ENCODE measurements around the gene RAB11FIP3. TPM values are rescaled to one million over a fixed set of nuclear protein-coding genes. Genes with fewer than 3 reads are reported as not detected.
A peak's percentile ranks its signal among the peaks of the same experiment; 100 is the strongest.

The RAB11FIP3 gene
- total and polyA plus RNA-seq, 2 experiments from 2014 or later = 1.2 to 27.8 TPM

DNA sequence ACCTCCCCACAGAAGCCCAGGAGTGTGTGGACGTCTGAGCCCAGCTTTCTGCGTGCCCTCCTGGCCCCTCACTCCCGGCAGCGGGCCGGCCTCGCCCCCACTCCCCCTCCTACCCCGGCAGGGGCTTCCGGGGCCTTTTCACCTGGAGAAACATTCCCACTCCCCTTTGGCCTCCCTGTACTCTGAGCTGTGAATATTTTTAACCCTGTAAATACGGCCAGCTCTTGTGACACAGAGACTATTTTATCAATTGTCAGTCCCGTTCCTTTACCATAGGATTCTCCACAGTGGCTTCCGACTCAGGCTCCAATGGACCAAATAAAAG lies 128.8 kb downstream of the RAB11FIP3 start:
- H3K9me3 ChIP-seq (ENCODE audit: low read depth) = no peaks in the 10 kb centered on the region
- no peak for DNase-seq
- TF ChIP-seq EZH2 (IDR thresholded peaks at IDR 0.05; ENCODE audit: insufficient read depth, poor library complexity, severe bottlenecking) (no peak), EZH2phosphoT487 (IDR thresholded peaks at IDR 0.05; ENCODE audit: insufficient read depth, low read depth) (no peak)
- H2AFZ ChIP-seq = no peak overlapping the region
- H3K9me2 ChIP-seq (ENCODE audit: insufficient read depth) = no peaks in the 10 kb centered on the region
- H3K4me2 ChIP-seq (ENCODE audit: unreplicated experiment) = peak overlapping the region; percentile 75
- H3K4me1 ChIP-seq (ENCODE audit: insufficient read depth) = peaks cover 17% of the 10 kb centered on the region
- H3K4me3 ChIP-seq = peak overlapping the region; percentile 63; the same call in 1 of the 2 replicates
- H3K27me3 ChIP-seq (replicated peaks; ENCODE audit: insufficient read depth) = peaks cover 3% of the 10 kb centered on the region; the same call in 1 of the 2 replicates
- H3K27ac ChIP-seq = peak overlapping the region; percentile 86
- H3K79me2 ChIP-seq (ENCODE audit: insufficient read depth) = no peaks in the 10 kb centered on the region
- 58 to 67% methylated on average over 6 to 11 of the region's 11 CpGs for WGBS, 2 experiments (ENCODE audit: low coverage in 1 of 2, low lambda C conversion rate in 2 of 2, missing lambda C conversion rate in 2 of 2)
- no peaks in the 10 kb centered on the region for H3K36me3 ChIP-seq (ENCODE audit: low read depth)
- H3F3A ChIP-seq (ENCODE audit: insufficient read depth) = no peaks in the 10 kb centered on the region
- in situ Hi-C loops (cut with MboI) = no loop called here
- H4K20me1 ChIP-seq (ENCODE audit: insufficient read depth) = no peaks in the 10 kb centered on the region
- peak overlapping the region; percentile 78 for H3K9ac ChIP-seq

DNA sequence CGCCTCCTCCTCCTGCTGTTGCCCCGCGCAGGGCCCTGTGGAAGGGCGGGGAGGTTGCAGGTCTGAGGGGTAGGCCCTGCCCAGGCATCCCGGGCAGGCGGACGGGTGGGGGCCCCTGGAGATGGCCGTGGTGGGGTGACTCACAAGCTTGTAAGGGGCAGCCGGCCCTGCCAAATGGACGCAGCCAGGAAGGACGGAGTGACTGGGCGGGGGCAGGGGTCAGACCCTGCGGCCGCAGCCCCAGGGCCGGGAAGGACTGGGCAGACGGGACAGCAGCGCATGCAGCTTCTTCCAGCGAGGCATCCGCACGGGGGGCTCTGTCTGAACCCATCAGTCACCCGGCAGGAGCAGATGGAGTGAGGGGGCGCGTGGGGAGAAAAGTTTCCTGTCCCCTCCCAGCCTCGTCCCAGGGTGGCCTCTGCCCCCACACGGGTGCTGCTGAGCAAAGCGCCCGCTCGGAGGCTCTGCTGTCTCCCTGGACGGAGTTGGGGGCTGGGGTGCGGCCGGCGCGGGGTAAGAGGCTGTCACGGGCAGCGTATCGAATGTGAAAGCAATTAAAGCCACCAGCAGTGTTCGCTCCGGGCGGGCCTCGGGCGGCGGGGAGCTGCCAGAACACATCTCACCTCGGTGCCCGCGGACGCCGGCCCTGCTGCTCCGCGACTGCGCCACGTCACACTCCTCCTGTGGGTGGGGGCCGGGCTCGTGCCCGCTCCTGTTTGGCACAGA lies 129.4 kb downstream of the RAB11FIP3 start:
- H3K9me3 ChIP-seq (ENCODE audit: low read depth) = no peaks in the 10 kb centered on the region
- H4K20me1 ChIP-seq (ENCODE audit: insufficient read depth) = no peaks in the 10 kb centered on the region
- peaks cover 8% of the 10 kb centered on the region; the same call in 1 of the 2 replicates for H3K27me3 ChIP-seq (replicated peaks; ENCODE audit: insufficient read depth)
- DNase-seq = peak; percentile 92
- in situ Hi-C loops (cut with MboI) = no loop called here
- peak overlapping the region; percentile 78 for H3K9ac ChIP-seq
- H3K4me3 ChIP-seq = peak overlapping the region; percentile 63
- TF ChIP-seq EZH2 (IDR thresholded peaks at IDR 0.05; ENCODE audit: insufficient read depth, poor library complexity, severe bottlenecking) (no peak), EZH2phosphoT487 (IDR thresholded peaks at IDR 0.05; ENCODE audit: insufficient read depth, low read depth) (no peak)
- H3K4me1 ChIP-seq (ENCODE audit: insufficient read depth) = peaks cover 17% of the 10 kb centered on the region
- H3K4me2 ChIP-seq (ENCODE audit: unreplicated experiment) = peak overlapping the region; percentile 75
- H3K27ac ChIP-seq = peak overlapping the region; percentile 86
- 4 to 6% methylated on average over 48 to 53 of the region's 54 CpGs for whole genome bisulfite sequencing, 2 experiments (ENCODE audit: low coverage in 1 of 2, low lambda C conversion rate in 2 of 2, missing lambda C conversion rate in 2 of 2)
- H3K36me3 ChIP-seq (ENCODE audit: low read depth) = no peaks in the 10 kb centered on the region
- H2AFZ ChIP-seq = peak overlapping the region; percentile 43; the same call in 1 of the 2 replicates
- no peaks in the 10 kb centered on the region for H3K79me2 ChIP-seq (ENCODE audit: insufficient read depth)
- H3K9me2 ChIP-seq (ENCODE audit: insufficient read depth) = no peaks in the 10 kb centered on the region
- no peaks in the 10 kb centered on the region for H3F3A ChIP-seq (ENCODE audit: insufficient read depth)

DNA sequence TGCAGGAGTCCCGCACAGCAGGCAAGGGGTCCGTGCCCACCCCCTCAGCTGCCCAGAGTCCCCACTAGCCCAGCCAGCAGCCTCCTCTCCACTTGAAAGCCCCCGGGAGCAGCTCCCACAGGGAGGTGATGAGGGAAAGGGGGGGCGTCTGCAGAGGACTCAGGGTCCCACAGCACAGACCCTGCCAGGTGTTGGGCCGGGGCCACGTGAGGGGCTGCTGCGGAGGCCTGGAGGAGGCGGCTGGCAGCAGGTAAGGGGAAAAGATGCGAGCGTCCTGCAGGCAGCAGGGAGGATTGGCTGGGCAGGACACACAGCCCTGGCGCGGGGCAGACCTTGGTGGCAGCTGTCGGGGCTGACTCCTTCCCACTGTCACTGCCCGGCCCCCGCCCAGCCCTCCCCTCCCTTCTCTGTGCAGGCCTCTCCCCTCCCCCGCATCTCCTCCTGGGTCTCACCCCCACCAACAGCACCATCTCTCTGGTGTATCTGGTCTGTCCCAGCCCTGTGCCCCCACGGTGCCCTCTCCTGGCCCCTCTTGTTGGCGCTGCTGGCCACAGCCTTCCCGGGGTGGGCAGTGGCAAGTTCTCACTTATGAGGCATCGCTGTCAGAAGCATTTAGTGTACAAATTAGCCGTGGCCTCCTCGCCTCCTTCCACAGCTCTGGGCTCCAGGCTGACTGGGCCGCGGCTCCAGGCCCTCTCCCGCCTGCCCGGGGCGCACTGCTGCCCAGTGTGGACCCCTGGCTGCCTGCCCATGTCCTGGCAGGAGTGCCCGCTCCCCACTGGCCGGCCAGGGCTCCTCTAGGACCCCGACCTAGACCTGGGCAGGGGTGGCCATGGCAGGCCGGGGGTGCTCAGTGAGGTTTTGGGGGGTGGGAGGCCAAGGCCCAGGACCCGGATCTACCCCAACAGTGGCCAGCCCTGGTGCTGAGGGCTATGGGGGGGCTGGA lies 130.4 kb downstream of the RAB11FIP3 start:
- peak overlapping the region; percentile 86 for H3K27ac ChIP-seq
- H2AFZ ChIP-seq = no peak overlapping the region
- H3K36me3 ChIP-seq (ENCODE audit: low read depth) = no peaks in the 10 kb centered on the region
- no peaks in the 10 kb centered on the region for H3F3A ChIP-seq (ENCODE audit: insufficient read depth)
- H3K4me1 ChIP-seq (ENCODE audit: insufficient read depth) = peaks cover 17% of the 10 kb centered on the region
- peak overlapping the region; percentile 75 for H3K4me2 ChIP-seq (ENCODE audit: unreplicated experiment)
- H3K9me3 ChIP-seq (ENCODE audit: low read depth) = no peaks in the 10 kb centered on the region
- 82 to 86% methylated on average over 27 to 32 of the region's 32 CpGs for WGBS, 2 experiments (ENCODE audit: low coverage in 1 of 2, low lambda C conversion rate in 2 of 2, missing lambda C conversion rate in 2 of 2)
- H4K20me1 ChIP-seq (ENCODE audit: insufficient read depth) = no peaks in the 10 kb centered on the region
- peak overlapping the region; percentile 63; the same call in 1 of the 2 replicates for H3K4me3 ChIP-seq
- H3K27me3 ChIP-seq (replicated peaks; ENCODE audit: insufficient read depth) = peaks cover 10% of the 10 kb centered on the region; the same call in 1 of the 2 replicates
- in situ Hi-C loops (cut with MboI) = no loop called here
- peak; percentile 20 for DNase-seq
- peak overlapping the region; percentile 78 for H3K9ac ChIP-seq
- no peaks in the 10 kb centered on the region for H3K9me2 ChIP-seq (ENCODE audit: insufficient read depth)
- H3K79me2 ChIP-seq (ENCODE audit: insufficient read depth) = no peaks in the 10 kb centered on the region
- TF ChIP-seq EZH2 (IDR thresholded peaks at IDR 0.05; ENCODE audit: insufficient read depth, poor library complexity, severe bottlenecking) (no peak), EZH2phosphoT487 (IDR thresholded peaks at IDR 0.05; ENCODE audit: insufficient read depth, low read depth) (no peak)

DNA sequence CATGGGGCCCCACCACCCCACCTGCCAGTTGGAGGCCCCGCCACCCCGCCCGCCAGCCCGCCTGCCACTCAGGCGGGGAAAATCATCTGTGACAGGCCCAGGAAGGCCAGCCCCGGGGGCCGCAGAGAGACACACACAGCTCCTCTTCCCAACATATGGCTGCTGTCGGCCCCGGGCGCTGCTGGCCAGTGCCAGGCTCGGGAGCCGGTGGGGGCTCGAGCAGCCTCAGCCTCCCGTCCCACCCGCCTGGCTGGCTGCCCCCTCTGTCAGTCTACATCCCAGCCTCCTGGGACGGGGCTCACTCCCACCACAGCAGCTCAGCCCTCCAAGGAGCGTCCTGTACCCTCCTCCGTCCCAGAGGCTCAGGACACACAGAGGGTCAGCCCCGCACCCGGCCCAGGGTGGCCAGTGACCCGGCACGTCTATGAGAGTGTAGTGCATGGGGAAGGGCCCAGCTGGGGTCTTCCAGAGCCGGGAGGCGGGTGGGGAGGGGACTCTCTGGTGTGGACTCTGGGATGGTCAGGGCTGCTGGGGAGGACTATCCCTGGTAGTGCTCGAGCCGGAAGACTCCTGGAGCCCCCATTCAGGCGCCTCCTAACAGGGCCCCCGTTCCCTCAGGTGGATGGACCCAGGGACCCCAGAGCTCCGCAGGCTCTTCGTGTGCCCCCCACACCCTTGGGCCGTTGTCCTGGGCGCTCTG lies 131.2 kb downstream of the RAB11FIP3 start:
- Histone ChIP-seq H3K27ac (no peak overlapping the region), H3K9me3 (ENCODE audit: low read depth) (no peaks in the 10 kb centered on the region), H3K9me2 (ENCODE audit: insufficient read depth) (no peaks in the 10 kb centered on the region), H3K27me3 (replicated peaks; ENCODE audit: insufficient read depth) (peaks cover 13% of the 10 kb centered on the region; the same call in 1 of the 2 replicates), H3K79me2 (ENCODE audit: insufficient read depth) (no peaks in the 10 kb centered on the region), H4K20me1 (ENCODE audit: insufficient read depth) (no peaks in the 10 kb centered on the region), H2AFZ (no peak overlapping the region), H3K36me3 (ENCODE audit: low read depth) (no peaks in the 10 kb centered on the region), H3K4me3 (no peak overlapping the region), H3F3A (ENCODE audit: insufficient read depth) (no peaks in the 10 kb centered on the region), H3K4me1 (ENCODE audit: insufficient read depth) (peaks cover 17% of the 10 kb centered on the region), H3K4me2 (ENCODE audit: unreplicated experiment) (no peak overlapping the region), H3K9ac (no peak overlapping the region)
- in situ Hi-C loops (cut with MboI) = no loop called here
- no peak for DNase-seq
- no peak for TF ChIP-seq EZH2 (IDR thresholded peaks at IDR 0.05; ENCODE audit: insufficient read depth, poor library complexity, severe bottlenecking)
- no peak for TF ChIP-seq EZH2phosphoT487 (IDR thresholded peaks at IDR 0.05; ENCODE audit: insufficient read depth, low read depth)
- 85 to 91% methylated on average over 19 to 32 of the region's 32 CpGs for WGBS, 2 experiments (ENCODE audit: low coverage in 1 of 2, low lambda C conversion rate in 2 of 2, missing lambda C conversion rate in 2 of 2)

Data from GM23248 (cell line).